OCI-LY3 (cell line): ENCODE results near the gene DNM3.

ENCODE experiments used
- EZH2phosphoT487 ChIP-seq: fragments of 200-600 bp; shearing (Covaris generic); IDR thresholded peaks from 2 replicates; pipeline ENCODE4 v1.6.1; 2018; ENCODE audit warnings: antibody characterized with exemption, mixed run types, low read depth
- TF ChIP-seq, protein P1 (sequence below): fragments of 200-600, 300-600 bp; sonication (generic); IDR thresholded peaks from 2 replicates; pipeline ENCODE4 v1.5.1; 2014; ENCODE audit warnings: antibody characterized with exemption, low read length, low read depth

GRCh38 chr1:172340520-172340919 is 499.2 kb downstream of the DNM3 start:
- TF ChIP-seq, protein P1, sequence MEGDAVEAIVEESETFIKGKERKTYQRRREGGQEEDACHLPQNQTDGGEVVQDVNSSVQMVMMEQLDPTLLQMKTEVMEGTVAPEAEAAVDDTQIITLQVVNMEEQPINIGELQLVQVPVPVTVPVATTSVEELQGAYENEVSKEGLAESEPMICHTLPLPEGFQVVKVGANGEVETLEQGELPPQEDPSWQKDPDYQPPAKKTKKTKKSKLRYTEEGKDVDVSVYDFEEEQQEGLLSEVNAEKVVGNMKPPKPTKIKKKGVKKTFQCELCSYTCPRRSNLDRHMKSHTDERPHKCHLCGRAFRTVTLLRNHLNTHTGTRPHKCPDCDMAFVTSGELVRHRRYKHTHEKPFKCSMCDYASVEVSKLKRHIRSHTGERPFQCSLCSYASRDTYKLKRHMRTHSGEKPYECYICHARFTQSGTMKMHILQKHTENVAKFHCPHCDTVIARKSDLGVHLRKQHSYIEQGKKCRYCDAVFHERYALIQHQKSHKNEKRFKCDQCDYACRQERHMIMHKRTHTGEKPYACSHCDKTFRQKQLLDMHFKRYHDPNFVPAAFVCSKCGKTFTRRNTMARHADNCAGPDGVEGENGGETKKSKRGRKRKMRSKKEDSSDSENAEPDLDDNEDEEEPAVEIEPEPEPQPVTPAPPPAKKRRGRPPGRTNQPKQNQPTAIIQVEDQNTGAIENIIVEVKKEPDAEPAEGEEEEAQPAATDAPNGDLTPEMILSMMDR, result no peak
- TF ChIP-seq EZH2phosphoT487, result no peak
